Posterior vena cava (tissue), 2 donors: ENCODE results near the gene SYK. TPM values are rescaled to one million over a fixed set of nuclear protein-coding genes. Genes with fewer than 3 reads are reported as not detected.

ENCODE experiments used
- DNase-seq: peaks from one replicate; pipeline ENCODE4 v3.0.0-alpha.2; 2020; ENCODE audit warnings: low spot score
- intact Hi-C, 2 donors: fragments of 100-400 bp; cut with DNase I; formaldehyde crosslinking; loops; one replicate each; pipeline versions ENCODE4 v1.14.1 to v1.14.2; 2022 to 2023
- total RNA-seq, 2 donors: library from RNA; stranded (reverse); fragmentation: NEBNext Ultra II Directional; extraction: Animal tissue kit (Norgen Biotek cat#: 25700); gene quantifications; one replicate each; pipeline ENCODE4 v1.2.1, GENCODE V29; 2021
- donor health status: DM: yes; HTN: yes; CAD: no.
- donor health status: DM: yes; HTN: yes; CAD: no.

SYK gene
- total RNA-seq, 2 donors from 2014 or later, result 13.2 to 19.5 TPM

GRCh38 chr9:90841615-90842014 is 40.0 kb downstream of the SYK start:
- intact Hi-C loops, result no loop called here
- no peak for DNase-seq

- intact Hi-C loops, result no loop called here
Observed at GRCh38 chr9:90842176-90842777, 40.7 kb downstream of the SYK start.

GRCh38 chr9:90842996-90843395 is 41.4 kb downstream of the SYK start:
- DNase-seq, result no peak
- intact Hi-C loops, result no loop called here

More at GRCh38 chr9:90842176-90842777, 40.7 kb downstream of the SYK start:
- no peak for DNase-seq

- intact Hi-C loops, result no loop called here
- no peak for DNase-seq
Observed at GRCh38 chr9:90843525-90843924, 41.9 kb downstream of the SYK start.

- no peak for DNase-seq
- intact Hi-C loops, result no loop called here
Observed at GRCh38 chr9:90844326-90844725, 42.7 kb downstream of the SYK start.

- no peak for DNase-seq
- intact Hi-C loops, result no loop called here
Observed at GRCh38 chr9:90846770-90847419, 45.3 kb downstream of the SYK start.

GRCh38 chr9:90847971-90848370 is 46.4 kb downstream of the SYK start:
- intact Hi-C loops, result no loop called here
- DNase-seq, result no peak

- DNase-seq, result no peak
- intact Hi-C loops, result no loop called here
Observed at GRCh38 chr9:90848866-90849265, 47.2 kb downstream of the SYK start.

- intact Hi-C loops, result no loop called here
- DNase-seq, result no peak
Observed at GRCh38 chr9:90851444-90851843, 49.8 kb downstream of the SYK start.

- DNase-seq, result no peak
Observed at GRCh38 chr9:90853945-90854344, 52.3 kb downstream of the SYK start.

GRCh38 chr9:90854637-90855175 is 53.1 kb downstream of the SYK start:
- intact Hi-C loops, result no loop called here
- DNase-seq, result no peak

More at GRCh38 chr9:90853945-90854344, 52.3 kb downstream of the SYK start:
- intact Hi-C loops, result no loop called here

GRCh38 chr9:90855208-90855902 is 53.7 kb downstream of the SYK start:
- no peak for DNase-seq
- intact Hi-C loops, result no loop called here

GRCh38 chr9:90857091-90857490 is 55.5 kb downstream of the SYK start:
- intact Hi-C loops, result no loop called here
- DNase-seq, result no peak

GRCh38 chr9:90857855-90858254 is 56.2 kb downstream of the SYK start:
- DNase-seq, result no peak
- intact Hi-C loops, result no loop called here

- no peak for DNase-seq
- intact Hi-C loops, result no loop called here
Observed at GRCh38 chr9:90858457-90858901, 56.9 kb downstream of the SYK start.

- intact Hi-C loops, result loop anchor here in 1 of 2 donors (10.0 kb wide), 1 partner anchor 756 kb away; no protein-coding TSS in a partner anchor
- DNase-seq, result no peak
Observed at GRCh38 chr9:90860382-90860781, 58.8 kb downstream of the SYK start.

- no peak for DNase-seq
- intact Hi-C loops, result loop anchor here in 1 of 2 donors (10.0 kb wide), 1 partner anchor 756 kb away; no protein-coding TSS in a partner anchor
Observed at GRCh38 chr9:90860826-90861225, 59.2 kb downstream of the SYK start.

- intact Hi-C loops, result loop anchor here in 1 of 2 donors (10.0 kb wide), 1 partner anchor 757 kb away; no protein-coding TSS in a partner anchor
- DNase-seq, result no peak
Observed at GRCh38 chr9:90861380-90861779, 59.8 kb downstream of the SYK start.

GRCh38 chr9:90861826-90862740 is 60.5 kb downstream of the SYK start:
- intact Hi-C loops, result loop anchor here in 1 of 2 donors (10.0 kb wide), 1 partner anchor 757 kb away; no protein-coding TSS in a partner anchor

More at GRCh38 chr9:90861826-90862740, 60.5 kb downstream of the SYK start:
- DNase-seq, result no peak
